WTC11 (cell line): ENCODE results near the gene FGF23. TPM values are rescaled to one million over a fixed set of nuclear protein-coding genes. Genes with fewer than 3 reads are reported as not detected.

Source experiments
- ATAC-seq: fragments of 200-7000 bp; cut with Tn5 transposase; 2 replicates; pipeline ENCODE4 v1.10.0; 2021; ENCODE audit warnings: mild to moderate bottlenecking, moderate library complexity
- CTCF ChIA-PET: fragments of 300-600 bp; sonication (Branson Sonifier 250); formaldehyde crosslinking; loops from one replicate; lab custom pipeline; 2021; ENCODE audit warnings: antibody characterized with exemption; lab: Charles Lee
- POLR2A ChIA-PET: fragments of 350-600 bp; sonication (Branson Sonifier 250); formaldehyde crosslinking; loops from one replicate; lab custom pipeline; 2021; ENCODE audit warnings: antibody characterized with exemption; lab: Charles Lee
- DNase-seq: peaks from one replicate; pipeline ENCODE4 v3.0.0; 2021; ENCODE audit warnings: low spot score
- H3K27ac Mint-ChIP-seq: 2 replicates; pipeline ENCODE4 v1.8.0; 2021; ENCODE audit warnings: mixed read lengths
- H3K27me3 Mint-ChIP-seq: 2 replicates; pipeline ENCODE4 v1.8.0; 2021; ENCODE audit warnings: low read depth, mild to moderate bottlenecking, moderate library complexity, mixed read lengths
- H3K36me3 Mint-ChIP-seq: 2 replicates; pipeline ENCODE4 v1.8.0; 2021; ENCODE audit warnings: mixed read lengths
- H3K4me1 Mint-ChIP-seq: 2 replicates; pipeline ENCODE4 v1.8.0; 2022; ENCODE audit warnings: mixed read lengths
- H3K4me3 Mint-ChIP-seq: 2 replicates; pipeline ENCODE4 v1.8.0; 2021; ENCODE audit warnings: mild to moderate bottlenecking, moderate library complexity, mixed read lengths
- H3K9me3 Mint-ChIP-seq: 2 replicates; pipeline ENCODE4 v1.8.0; 2021; ENCODE audit warnings: mixed read lengths
- AR ChIP-seq: fragments of 250-450 bp; sonication (Bioruptor Pico); IDR thresholded peaks from 2 replicates; pipeline ENCODE4 v1.9.0; 2021; ENCODE audit warnings: mild to moderate bottlenecking
- CREM ChIP-seq: sonication (generic); formaldehyde crosslinking; IDR thresholded peaks from 2 replicates; pipeline ENCODE4 v1.8.1; 2022; ENCODE audit warnings: mild to moderate bottlenecking, missing genetic modification reagents, moderate library complexity
- E2F5 ChIP-seq: sonication (generic); formaldehyde crosslinking; IDR thresholded peaks from 2 replicates; pipeline ENCODE4 v1.8.1; 2022; ENCODE audit warnings: mild to moderate bottlenecking, moderate library complexity, missing genetic modification reagents
- EMX1 ChIP-seq: fragments of 250-450 bp; sonication (Bioruptor Pico); IDR thresholded peaks from 2 replicates; pipeline ENCODE4 v1.8.0; 2021; ENCODE audit warnings: mild to moderate bottlenecking
- ESRRA ChIP-seq: sonication (generic); formaldehyde crosslinking; IDR thresholded peaks from 2 replicates; pipeline ENCODE4 v1.8.1; 2022; ENCODE audit warnings: mild to moderate bottlenecking, missing genetic modification reagents, borderline replicate concordance
- FOXP4 ChIP-seq: sonication (generic); formaldehyde crosslinking; IDR thresholded peaks from 2 replicates; pipeline ENCODE4 v1.8.0; 2022; ENCODE audit warnings: mild to moderate bottlenecking, missing genetic modification reagents
- IRF2 ChIP-seq: sonication (generic); formaldehyde crosslinking; IDR thresholded peaks from 2 replicates; pipeline ENCODE4 v1.8.0; 2022; ENCODE audit warnings: low read depth, missing genetic modification reagents, borderline replicate concordance
- JUN ChIP-seq: sonication (generic); formaldehyde crosslinking; IDR thresholded peaks from 2 replicates; pipeline ENCODE4 v1.8.0; 2023; ENCODE audit warnings: mild to moderate bottlenecking, missing genetic modification reagents
- KAT7 ChIP-seq: sonication (generic); formaldehyde crosslinking; IDR thresholded peaks from 2 replicates; pipeline ENCODE4 v1.8.1; 2023; ENCODE audit warnings: missing genetic modification reagents, mild to moderate bottlenecking, borderline replicate concordance
- MYBL2 ChIP-seq: sonication (generic); formaldehyde crosslinking; IDR thresholded peaks from 2 replicates; pipeline ENCODE4 v1.8.1; 2023; ENCODE audit warnings: mild to moderate bottlenecking, moderate library complexity, missing genetic modification reagents
- NFATC4 ChIP-seq: fragments of 250-450 bp; sonication (Bioruptor Pico); IDR thresholded peaks from 2 replicates; pipeline ENCODE4 v1.9.0; 2021; ENCODE audit warnings: mild to moderate bottlenecking
- PREB ChIP-seq: sonication (generic); formaldehyde crosslinking; IDR thresholded peaks from 2 replicates; pipeline ENCODE4 v1.8.1; 2022; ENCODE audit warnings: mild to moderate bottlenecking, missing genetic modification reagents, moderate library complexity, borderline replicate concordance
- SP1 ChIP-seq: sonication (generic); formaldehyde crosslinking; conservative IDR thresholded peaks from 2 replicates; pipeline ENCODE4 v1.8.1; 2022; ENCODE audit warnings: missing genetic modification reagents
- TEAD4 ChIP-seq: sonication (generic); formaldehyde crosslinking; IDR thresholded peaks from 2 replicates; pipeline ENCODE4 v1.8.0; 2022; ENCODE audit warnings: mild to moderate bottlenecking, missing genetic modification reagents
- USF1 ChIP-seq: sonication (generic); formaldehyde crosslinking; IDR thresholded peaks from 2 replicates; pipeline ENCODE4 v1.8.0; 2022; ENCODE audit warnings: mild to moderate bottlenecking, missing genetic modification reagents
- ZNF263 ChIP-seq: sonication (generic); formaldehyde crosslinking; IDR thresholded peaks from 2 replicates; pipeline ENCODE4 v1.8.1; 2022; ENCODE audit warnings: low read depth, mild to moderate bottlenecking, moderate library complexity, missing genetic modification reagents
- ZNF416 ChIP-seq: fragments of 250-450 bp; sonication (Bioruptor Pico); IDR thresholded peaks from 2 replicates; pipeline ENCODE4 v1.9.0; 2021; ENCODE audit warnings: mild to moderate bottlenecking, inconsistent platforms
- total RNA-seq: library from RNA; stranded (reverse); gene quantifications from 3 replicates; pipeline ENCODE4 v1.2.3, GENCODE V29; 2021

FGF23 gene
- total RNA-seq, 1 experiment from 2014 or later, result 0.24 TPM

GRCh38 chr12:4423528-4424195 is 44.1 kb upstream of the FGF23 start (continued):
- TF ChIP-seq USF1 (CRISPR knock-in tag) (no peak), KAT7 (CRISPR knock-in tag) (no peak), NFATC4 (no peak)

- Mint-ChIP-seq H3K27me3 (no peaks in the 10 kb centered on the region), H3K4me3 (no peak overlapping the region), H3K27ac (no peak overlapping the region), H3K36me3 (no peaks in the 10 kb centered on the region), H3K9me3 (no peaks in the 10 kb centered on the region), H3K4me1 (peaks cover 3% of the 10 kb centered on the region; the same call in 1 of the 2 replicates)
- ChIA-PET POLR2A (no interaction called here), CTCF (interaction anchor here (0.7 kb wide), 1 partner anchor 103 kb away, joined by 4 read pairs; no protein-coding TSS in a partner anchor)
- DNase-seq (no peak), ATAC-seq (no peak)
- no peak for TF ChIP-seq TEAD4 (CRISPR knock-in tag)
- TF ChIP-seq ESRRA (CRISPR knock-in tag), result no peak
- no peak for TF ChIP-seq MYBL2
- no peak for TF ChIP-seq PREB (CRISPR knock-in tag)
- no peak for TF ChIP-seq EMX1 (CRISPR knock-in tag)
- TF ChIP-seq IRF2 (CRISPR knock-in tag), result no peak
- TF ChIP-seq SP1 (CRISPR knock-in tag), result no peak
- TF ChIP-seq ZNF416 (CRISPR knock-in tag), result no peak
- TF ChIP-seq FOXP4 (CRISPR knock-in tag), result no peak
- no peak for TF ChIP-seq JUN (CRISPR knock-in tag)
- TF ChIP-seq CREM (CRISPR knock-in tag), result no peak
- TF ChIP-seq E2F5 (CRISPR knock-in tag), result no peak
- TF ChIP-seq ZNF263, result no peak
- no peak for TF ChIP-seq AR (CRISPR knock-in tag)
These were observed 43.5 kb upstream of the FGF23 start for GRCh38 chr12:4422985-4423384.
